K562 (cell line): ENCODE measurements around the gene MELK. TPM values are rescaled to one million over a fixed set of nuclear protein-coding genes. Genes with fewer than 3 reads are reported as not detected.
A peak's percentile ranks its signal among the peaks of the same experiment; 100 is the strongest.

ENCODE experiments used
- ATF7 ChIP-seq: fragments of 450-650 bp; IDR thresholded peaks from 2 replicates; pipeline ENCODE4 v1.7.1; 2014; ENCODE audit warnings: mild to moderate bottlenecking, moderate library complexity
- BHLHE40 ChIP-seq: IDR thresholded peaks from 2 replicates; pipeline ENCODE4 v1.6.1; 2011; ENCODE audit warnings: low read length, improper control_type of control experiment
- CREB1 ChIP-seq, 2 experiments: sonication (generic) in 1 of 2; formaldehyde crosslinking in 1 of 2; IDR thresholded peaks; 2 replicates each; pipeline versions ENCODE4 v1.6.1 to v1.8.0; 2012 to 2022; ENCODE audit warnings: inconsistent platforms in 1 of 2, mild to moderate bottlenecking in 1 of 2, missing genetic modification reagents in 1 of 2, moderate library complexity in 1 of 2
- CTBP1 ChIP-seq: fragments of 450-650 bp; IDR thresholded peaks from 2 replicates; pipeline ENCODE4 v1.6.1; 2016; ENCODE audit warnings: borderline replicate concordance
- DDX20 ChIP-seq: fragments of 450-650 bp; IDR thresholded peaks from 2 replicates; pipeline ENCODE4 v1.6.1; 2016; ENCODE audit warnings: missing genetic modification characterization, low read depth, mild to moderate bottlenecking, missing compliant biosample characterization, moderate library complexity
- E2F3 ChIP-seq: fragments of 250-450 bp; sonication (Bioruptor Pico); IDR thresholded peaks from 2 replicates; pipeline ENCODE4 v1.4.0; 2020; ENCODE audit warnings: mild to moderate bottlenecking
- EP400 ChIP-seq: fragments of 450-650 bp; IDR thresholded peaks from 2 replicates; pipeline ENCODE4 v1.6.1; 2017; ENCODE audit warnings: antibody characterized with exemption, mild to moderate bottlenecking, moderate library complexity
- GATAD2B ChIP-seq: fragments of 450-650 bp; IDR thresholded peaks from 2 replicates; pipeline ENCODE4 v1.6.1; 2017; ENCODE audit warnings: mild to moderate bottlenecking, borderline replicate concordance
- GTF2F1 ChIP-seq: IDR thresholded peaks from 2 replicates; pipeline ENCODE4 v1.6.1; 2011; ENCODE audit warnings: low read depth, low read length, improper control_type of control experiment
- HCFC1 ChIP-seq: IDR thresholded peaks from 2 replicates; pipeline ENCODE4 v1.6.1; 2012; ENCODE audit warnings: low read depth, low read length, improper control_type of control experiment
- JUND ChIP-seq, 2 experiments: IDR thresholded peaks; 2 replicates in 1 of 2; 3 replicates in 1 of 2; pipeline ENCODE4 v1.6.1; 2011; ENCODE audit warnings: borderline replicate concordance in 2 of 2, low read depth in 2 of 2, low read length in 2 of 2, improper control_type of control experiment in 1 of 2, missing biosample characterization in 1 of 2, missing genetic modification characterization in 1 of 2, missing genetic modification reagents in 1 of 2
- KLF10 ChIP-seq: fragments of 250-450 bp; sonication (Bioruptor Pico); IDR thresholded peaks from 2 replicates; pipeline ENCODE4 v1.6.1; 2021; ENCODE audit warnings: matching md5 sums
- PCBP1 ChIP-seq: fragments of 200-400 bp; formaldehyde crosslinking; IDR thresholded peaks from 2 replicates; pipeline ENCODE4 v1.6.1; 2018; ENCODE audit warnings: mild to moderate bottlenecking, low read depth, low read length; ENCODE audit not compliant: poor library complexity, severe bottlenecking
- POLR2B ChIP-seq: fragments of 450-650 bp; IDR thresholded peaks from 2 replicates; pipeline ENCODE4 v1.6.1; 2018; ENCODE audit warnings: low read depth; ENCODE audit not compliant: partially characterized antibody
- POLR2H ChIP-seq: IDR thresholded peaks from 2 replicates; pipeline ENCODE4 v1.6.1; 2016; ENCODE audit warnings: missing genetic modification characterization, low read depth, mild to moderate bottlenecking, control low read depth, missing compliant biosample characterization, moderate library complexity
- RBM15 ChIP-seq: fragments of 200-400 bp; formaldehyde crosslinking; IDR thresholded peaks from 2 replicates; pipeline ENCODE4 v1.6.1; 2018; ENCODE audit warnings: mild to moderate bottlenecking, low read length, moderate library complexity; ENCODE audit not compliant: insufficient read depth
- SIN3B ChIP-seq: fragments of 450-650 bp; IDR thresholded peaks from 2 replicates; pipeline ENCODE4 v1.6.1; 2017; ENCODE audit warnings: low read depth, mild to moderate bottlenecking, moderate library complexity
- SOX6 ChIP-seq: fragments of 450-650 bp; IDR thresholded peaks from 2 replicates; pipeline ENCODE4 v1.6.1; 2014; ENCODE audit warnings: mild to moderate bottlenecking
- SP1 ChIP-seq: sonication (generic); formaldehyde crosslinking; IDR thresholded peaks from 2 replicates; pipeline ENCODE4 v1.8.1; 2022; ENCODE audit warnings: mild to moderate bottlenecking, missing genetic modification reagents
- SUPT5H ChIP-seq: fragments of 450-650 bp; IDR thresholded peaks from 2 replicates; pipeline ENCODE4 v1.6.1; 2016
- TAF9B ChIP-seq: fragments of 450-650 bp; IDR thresholded peaks from 2 replicates; pipeline ENCODE4 v1.6.1; 2018; ENCODE audit warnings: mild to moderate bottlenecking; ENCODE audit not compliant: partially characterized antibody
- ZNF274 ChIP-seq: IDR thresholded peaks from 2 replicates; pipeline ENCODE4 v1.6.1; 2011; ENCODE audit warnings: low read depth, mild to moderate bottlenecking, low read length, moderate library complexity, borderline replicate concordance
- ZNF589 ChIP-seq: fragments of 200-800 bp; sonication (Bioruptor generic); IDR thresholded peaks from 2 replicates; pipeline ENCODE4 v1.6.1; 2016; ENCODE audit warnings: low read depth, missing genetic modification characterization, missing compliant biosample characterization
- ZNF717 ChIP-seq: fragments of 250-450 bp; sonication (Bioruptor Pico); IDR thresholded peaks from 2 replicates; pipeline ENCODE4 v1.5.0; 2021
- polyA plus RNA-seq, 8 experiments: library from polyadenylated mRNA; depleted of rRNA in 4 of 8; stranded (reverse) in 5 of 8; unstranded in 3 of 8; fragments of >200 nt; fragmentation: Nextera tagmentation in 2 of 8; fragmentation: Illumina TruSeq in 1 of 8; extraction: Ambion mirVana in 2 of 8; extraction: Trizol in 1 of 8; gene quantifications; 2 replicates each; pipeline versions ENCODE4 v1.2.1 to v1.2.3, GENCODE V29; 2011 to 2014; ENCODE audit warnings: inconsistent platforms in 1 of 8, missing spikeins in 1 of 8
- total RNA-seq, 7 experiments: library from RNA; depleted of rRNA in 6 of 7; stranded (reverse); fragments of >200 nt in 6 of 7; fragmentation: Illumina TruSeq in 2 of 7; extraction: Trizol in 2 of 7; gene quantifications; 2 replicates each; pipeline versions ENCODE4 v1.2.1 to v1.2.3, GENCODE V29; 2011 to 2021; ENCODE audit warnings: low replicate concordance in 1 of 7
- TF ChIP-seq, protein P1 (sequence below): sonication (generic); formaldehyde crosslinking; IDR thresholded peaks from 2 replicates; pipeline ENCODE4 v1.8.0; 2022; ENCODE audit warnings: mild to moderate bottlenecking, low read depth, missing genetic modification reagents
- TF ChIP-seq, protein P2 (sequence below): fragments of 450-650 bp; formaldehyde crosslinking; IDR thresholded peaks from 2 replicates; pipeline ENCODE4 v1.4.0; 2020; ENCODE audit warnings: mild to moderate bottlenecking, moderate library complexity

MELK gene
- total and polyA plus RNA-seq, 9 of the 15 experiments (the other 6 are each of a cell fraction or from before 2014, with no cell fraction given), result 33.3 to 57.3 (median 43.8) TPM

DNA sequence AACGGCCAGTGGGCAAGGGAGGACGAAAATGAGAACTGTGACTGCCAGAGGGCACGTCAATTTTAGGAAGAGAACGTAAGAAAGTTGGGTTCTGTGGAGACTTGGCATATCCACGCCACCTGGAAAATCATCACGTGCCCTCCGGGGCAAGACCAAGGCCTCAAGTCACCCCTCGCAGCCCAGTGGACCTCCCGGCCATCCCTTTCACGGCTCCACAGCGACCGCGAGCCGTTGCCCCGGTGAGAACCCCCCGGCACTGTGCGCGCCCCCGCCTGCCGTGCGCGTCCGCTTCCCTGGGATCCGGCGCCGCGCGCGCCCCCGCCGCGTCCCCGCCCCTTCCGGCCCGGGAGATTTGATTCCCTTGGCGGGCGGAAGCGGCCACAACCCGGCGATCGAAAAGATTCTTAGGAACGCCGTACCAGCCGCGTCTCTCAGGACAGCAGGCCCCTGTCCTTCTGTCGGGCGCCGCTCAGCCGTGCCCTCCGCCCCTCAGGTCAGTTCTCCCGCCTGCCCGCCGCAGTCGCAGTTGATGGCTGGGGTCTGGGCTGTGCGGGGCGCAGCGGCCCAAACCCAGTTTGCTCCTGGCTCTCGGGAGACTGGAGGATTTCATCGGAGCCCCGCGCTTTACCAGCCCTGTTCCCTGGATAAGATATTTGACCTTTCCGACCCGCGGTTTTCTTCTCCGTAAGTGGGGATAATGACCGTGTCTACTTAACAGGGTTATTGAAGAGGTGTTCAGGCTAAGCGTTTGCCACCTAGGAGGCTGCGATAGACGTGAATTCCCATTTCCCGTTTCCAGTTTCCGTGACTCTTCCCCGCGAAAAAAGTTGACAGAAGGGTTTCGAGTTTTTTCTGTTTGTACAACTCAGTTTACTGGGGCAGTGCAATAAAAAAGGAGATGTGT is at the start of gene MELK (continued):
- TF ChIP-seq E2F3 (peak; percentile 76; the same call in 1 of the 2 replicates), JUND (IDR thresholded peaks at IDR 0.05; ENCODE audit: borderline replicate concordance, low read depth, low read length) (0 out of 2 replicates have a peak, but pooled peaks have one; percentile 11), JUND (tag; IDR thresholded peaks at IDR 0.05; ENCODE audit: borderline replicate concordance, low read depth, low read length) (no peak; the same call in 2 of the 3 replicates), GTF2F1 (no peak), SIN3B (peak; percentile 64; the same call in 1 of the 2 replicates), SOX6 (no peak), BHLHE40 (0 out of 2 replicates have a peak, but pooled peaks have one; percentile 11), RBM15 (no peak), DDX20 (tag) (no peak), POLR2B (peak; percentile 56), TAF9B (peak; percentile 26), POLR2H (peak; percentile 69), ZNF717 (no peak), SP1 (CRISPR knock-in tag) (0 out of 2 replicates have a peak, but pooled peaks have one; percentile 37), ZNF589 (CRISPR knock-in tag) (peak; percentile 82; the same call in 1 of the 2 replicates), ATF7 (0 out of 2 replicates have a peak, but pooled peaks have one; percentile 28), CREB1 (IDR thresholded peaks at IDR 0.05) (no peak), CREB1 (CRISPR knock-in tag; IDR thresholded peaks at IDR 0.05) (peak; percentile 49; the same call in 1 of the 2 replicates), SUPT5H (peak; percentile 82), KLF10 (CRISPR knock-in tag) (no peak), PCBP1 (no peak), EP400 (peak; percentile 58), GATAD2B (peak; percentile 67), CTBP1 (peak; percentile 41; the same call in 1 of the 2 replicates), ZNF274 (no peak), HCFC1 (peak; percentile 37)
- TF ChIP-seq, protein P1, sequence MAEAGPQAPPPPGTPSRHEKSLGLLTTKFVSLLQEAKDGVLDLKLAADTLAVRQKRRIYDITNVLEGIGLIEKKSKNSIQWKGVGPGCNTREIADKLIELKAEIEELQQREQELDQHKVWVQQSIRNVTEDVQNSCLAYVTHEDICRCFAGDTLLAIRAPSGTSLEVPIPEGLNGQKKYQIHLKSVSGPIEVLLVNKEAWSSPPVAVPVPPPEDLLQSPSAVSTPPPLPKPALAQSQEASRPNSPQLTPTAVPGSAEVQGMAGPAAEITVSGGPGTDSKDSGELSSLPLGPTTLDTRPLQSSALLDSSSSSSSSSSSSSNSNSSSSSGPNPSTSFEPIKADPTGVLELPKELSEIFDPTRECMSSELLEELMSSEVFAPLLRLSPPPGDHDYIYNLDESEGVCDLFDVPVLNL, result peak; percentile 96
- TF ChIP-seq, protein P2, sequence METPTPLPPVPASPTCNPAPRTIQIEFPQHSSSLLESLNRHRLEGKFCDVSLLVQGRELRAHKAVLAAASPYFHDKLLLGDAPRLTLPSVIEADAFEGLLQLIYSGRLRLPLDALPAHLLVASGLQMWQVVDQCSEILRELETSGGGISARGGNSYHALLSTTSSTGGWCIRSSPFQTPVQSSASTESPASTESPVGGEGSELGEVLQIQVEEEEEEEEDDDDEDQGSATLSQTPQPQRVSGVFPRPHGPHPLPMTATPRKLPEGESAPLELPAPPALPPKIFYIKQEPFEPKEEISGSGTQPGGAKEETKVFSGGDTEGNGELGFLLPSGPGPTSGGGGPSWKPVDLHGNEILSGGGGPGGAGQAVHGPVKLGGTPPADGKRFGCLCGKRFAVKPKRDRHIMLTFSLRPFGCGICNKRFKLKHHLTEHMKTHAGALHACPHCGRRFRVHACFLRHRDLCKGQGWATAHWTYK (CRISPR knock-in tag), result 0 out of 2 replicates have a peak, but pooled peaks have one; percentile 23
